NCI-H1048 (cell line): Measurements from ENCODE around the gene FSTL1.

Source experiments
- DNase-seq: peaks from one replicate; lab custom pipeline; 2025; lab: John Stamatoyannopoulos, UW

FSTL1 gene

DNA sequence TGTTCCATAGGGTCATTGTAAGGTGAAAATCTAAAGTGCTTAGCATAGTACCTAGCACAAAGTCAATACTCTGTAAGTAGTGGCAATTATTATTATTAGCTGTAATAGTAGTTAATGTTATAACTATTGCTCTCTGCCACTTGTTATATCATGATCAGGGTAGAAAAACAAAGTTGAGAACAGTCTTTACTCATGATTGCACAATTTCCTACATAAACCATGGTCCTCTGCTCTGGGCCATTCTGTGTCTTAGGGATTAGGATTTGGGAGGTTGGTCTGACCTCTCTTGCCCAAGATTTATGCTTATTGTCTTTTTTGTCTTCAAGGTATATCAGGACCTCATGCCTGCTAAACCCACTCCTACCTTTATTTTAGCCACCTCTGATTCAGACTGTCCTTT lies 97.3 kb downstream of the FSTL1 start:
- no peak for DNase-seq

- no peak for DNase-seq
Measured at GRCh38 chr3:120352017-120352416, 98.8 kb downstream of the FSTL1 start.

DNA sequence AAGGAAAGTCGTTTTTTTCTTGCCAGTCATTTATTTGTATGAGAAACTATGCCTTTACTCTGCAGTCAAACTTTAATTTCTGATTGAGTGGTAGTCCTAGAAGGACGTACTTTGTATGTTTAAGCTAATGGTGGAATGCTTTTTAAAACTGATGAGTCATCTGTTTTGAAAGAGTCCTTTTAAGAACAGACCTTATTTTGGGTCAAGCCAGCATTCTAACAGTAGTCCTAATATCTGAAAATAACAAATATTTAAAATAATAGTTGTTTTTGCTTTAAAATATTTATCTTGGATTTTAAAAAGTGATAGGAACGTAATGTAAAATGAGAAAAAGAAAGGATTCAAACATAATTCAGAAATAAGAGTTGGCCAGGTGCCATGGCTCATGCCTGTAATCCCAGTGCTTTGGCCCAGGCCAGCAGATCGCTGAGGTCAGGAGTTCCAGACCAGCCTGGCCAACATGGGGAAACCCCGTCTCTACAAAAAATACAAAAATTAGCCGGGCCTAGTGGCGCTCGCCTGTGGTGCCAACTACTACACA lies 100.3 kb downstream of the FSTL1 start:
- DNase-seq: no peak

GRCh38 chr3:120349855-120350125 lies 101.0 kb downstream of the FSTL1 start:
- DNase-seq: no peak

DNA sequence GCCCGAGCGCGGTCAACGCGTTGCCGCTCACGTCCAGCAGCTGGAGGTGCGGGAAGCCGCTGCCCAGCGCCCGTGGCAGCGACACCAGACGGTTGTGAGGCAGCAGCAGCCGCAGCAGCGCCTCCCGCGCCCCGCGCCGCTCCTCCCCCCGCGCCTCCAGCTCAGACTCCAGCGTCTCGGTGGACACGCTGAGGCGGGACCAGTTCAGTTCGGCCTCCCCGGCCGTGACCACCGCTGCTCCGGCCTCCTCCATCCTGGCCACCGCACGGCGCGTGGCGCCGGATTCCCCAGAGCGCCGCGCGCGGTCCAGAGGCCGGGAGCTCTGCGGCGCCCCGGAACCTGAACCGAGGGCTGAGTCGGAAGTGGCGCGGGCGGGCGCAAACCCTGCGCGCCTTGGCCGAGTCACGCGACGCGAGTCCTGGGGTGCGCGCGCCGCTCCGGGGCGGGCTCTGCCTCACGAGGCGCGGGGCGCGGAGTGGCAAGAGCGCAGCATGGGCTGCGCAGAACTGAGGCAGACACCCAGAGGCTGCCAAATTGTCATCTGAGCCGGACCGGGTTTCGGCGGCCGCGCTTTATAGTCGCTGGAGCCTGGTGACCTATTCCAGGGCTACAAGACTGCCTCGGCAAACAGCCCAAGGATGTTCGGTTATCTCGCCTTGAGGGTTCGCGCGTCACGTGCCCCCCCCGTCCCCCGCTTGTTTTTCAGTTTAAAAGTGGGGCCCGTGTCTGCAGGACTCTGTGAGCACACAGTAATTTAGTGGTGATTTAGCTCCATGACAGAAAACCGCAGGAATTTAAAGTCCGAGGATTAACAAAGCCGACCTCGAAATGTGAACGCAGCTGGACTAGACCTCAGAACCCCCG lies 101.6 kb downstream of the FSTL1 start, which contains the start of gene LRRC58:
TSS of gene LRRC58 (minus strand) at position 364 of the 864 bp plus-strand sequence. CDS start at position 253, 111 bp downstream.
- peak; percentile 94 for DNase-seq

DNA sequence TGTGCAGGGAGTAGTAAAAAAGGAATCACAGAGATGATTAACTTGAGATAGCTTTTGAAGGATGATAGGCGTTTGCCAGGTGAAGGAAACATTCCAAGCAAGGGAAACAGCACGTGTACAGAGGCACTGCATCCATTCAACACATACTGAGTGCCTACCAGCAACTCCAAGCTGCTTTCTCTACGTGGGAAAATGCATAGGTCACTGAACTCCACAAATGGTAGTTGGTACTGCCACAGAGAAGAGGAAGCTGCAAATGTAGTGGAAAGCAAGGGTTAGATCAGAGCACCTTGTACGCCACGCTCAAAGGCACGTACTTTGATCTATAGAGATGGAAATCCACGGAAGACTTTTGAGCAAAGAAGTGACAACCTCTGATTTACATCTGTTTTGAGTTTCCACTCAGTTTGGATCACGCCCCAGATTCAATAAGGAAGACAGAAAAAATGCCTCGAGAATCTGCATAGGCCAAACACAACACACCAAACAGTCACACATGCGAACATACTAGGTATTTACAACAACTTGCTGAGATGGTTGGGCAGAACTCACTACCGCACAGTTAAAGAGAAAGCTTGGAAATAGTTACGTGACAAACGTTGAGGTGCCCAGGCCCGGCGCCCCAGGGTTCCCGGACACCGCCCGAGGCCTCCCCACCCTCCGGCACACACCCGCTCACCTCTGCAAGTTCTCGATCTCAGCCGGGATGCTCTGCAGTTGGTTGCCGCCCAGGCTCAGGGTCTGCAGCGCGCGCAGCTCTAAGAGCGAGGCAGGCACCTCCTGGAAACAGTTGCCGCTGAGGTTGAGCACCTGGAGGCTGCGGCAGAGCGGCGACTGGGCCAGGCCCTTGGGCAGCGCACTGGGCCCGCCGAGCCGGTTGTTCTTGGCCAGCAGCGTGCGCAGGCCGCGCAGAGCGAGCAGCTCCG lies 102.5 kb downstream of the FSTL1 start:
- no peak for DNase-seq

- no peak for DNase-seq
Measured at GRCh38 chr3:120344349-120344748, 106.4 kb downstream of the FSTL1 start.
